GM13976 (cell line): Measurements from ENCODE around the gene PLGRKT.

Experiments used
- DNase-seq: peaks from one replicate; pipeline ENCODE4 v3.0.0; 2012; ENCODE audit warnings: low spot score
- in situ Hi-C: fragments of 300-500 bp; cut with MboI; formaldehyde crosslinking; loops from one replicate; pipeline ENCODE4 v1.12.0; 2022; ENCODE audit warnings: low sequenced_read_pairs, mixed read lengths, inconsistent platforms; ENCODE audit not compliant: unreplicated experiment
- TF ChIP-seq, protein P1 (sequence below): IDR thresholded peaks from 2 replicates; pipeline ENCODE4 v1.5.1; 2012; ENCODE audit warnings: borderline replicate concordance, mild to moderate bottlenecking; ENCODE audit not compliant: insufficient read depth; ENCODE audit errors: extremely low read depth, missing control alignments, control extremely low read depth

The PLGRKT gene

GRCh38 chr9:5382479-5382878 lies 55.2 kb downstream of the PLGRKT start:
- TF ChIP-seq, protein P1, sequence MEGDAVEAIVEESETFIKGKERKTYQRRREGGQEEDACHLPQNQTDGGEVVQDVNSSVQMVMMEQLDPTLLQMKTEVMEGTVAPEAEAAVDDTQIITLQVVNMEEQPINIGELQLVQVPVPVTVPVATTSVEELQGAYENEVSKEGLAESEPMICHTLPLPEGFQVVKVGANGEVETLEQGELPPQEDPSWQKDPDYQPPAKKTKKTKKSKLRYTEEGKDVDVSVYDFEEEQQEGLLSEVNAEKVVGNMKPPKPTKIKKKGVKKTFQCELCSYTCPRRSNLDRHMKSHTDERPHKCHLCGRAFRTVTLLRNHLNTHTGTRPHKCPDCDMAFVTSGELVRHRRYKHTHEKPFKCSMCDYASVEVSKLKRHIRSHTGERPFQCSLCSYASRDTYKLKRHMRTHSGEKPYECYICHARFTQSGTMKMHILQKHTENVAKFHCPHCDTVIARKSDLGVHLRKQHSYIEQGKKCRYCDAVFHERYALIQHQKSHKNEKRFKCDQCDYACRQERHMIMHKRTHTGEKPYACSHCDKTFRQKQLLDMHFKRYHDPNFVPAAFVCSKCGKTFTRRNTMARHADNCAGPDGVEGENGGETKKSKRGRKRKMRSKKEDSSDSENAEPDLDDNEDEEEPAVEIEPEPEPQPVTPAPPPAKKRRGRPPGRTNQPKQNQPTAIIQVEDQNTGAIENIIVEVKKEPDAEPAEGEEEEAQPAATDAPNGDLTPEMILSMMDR, result no peak
- DNase-seq, result no peak
- in situ Hi-C loops, result no loop called here

DNA sequence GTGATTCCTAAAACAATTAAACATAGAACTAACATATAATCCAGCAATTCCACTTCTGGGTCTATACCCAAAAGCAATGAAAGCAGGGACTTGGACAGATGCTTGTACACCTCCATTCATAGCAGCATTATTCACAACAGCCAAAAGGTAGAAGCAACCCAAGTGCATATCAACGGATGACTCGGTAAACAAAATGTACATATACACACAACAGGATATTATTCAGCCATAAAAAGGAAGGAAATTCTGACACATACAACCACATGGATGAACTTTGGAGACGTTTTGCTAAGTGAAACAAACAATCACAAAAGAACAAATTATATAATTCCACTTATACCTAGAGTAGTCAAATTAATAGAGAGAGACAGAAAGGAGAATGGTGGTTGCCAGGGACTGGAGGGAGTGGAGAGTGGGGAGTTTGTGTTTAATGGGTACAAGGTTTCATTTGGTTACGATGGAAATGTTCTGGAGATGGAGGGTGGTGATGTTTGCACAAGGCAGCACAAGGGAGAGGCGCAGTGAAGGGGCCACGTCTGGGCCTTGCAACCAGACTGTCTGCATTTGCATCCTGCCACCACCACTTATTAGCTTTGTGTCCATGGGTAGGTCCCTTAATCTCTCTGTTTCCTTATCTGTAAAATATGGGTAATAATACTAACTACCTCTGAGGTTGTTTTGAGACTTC lies 61.8 kb downstream of the PLGRKT start:
- in situ Hi-C loops, result no loop called here
- TF ChIP-seq, protein P1, result no peak

DNA sequence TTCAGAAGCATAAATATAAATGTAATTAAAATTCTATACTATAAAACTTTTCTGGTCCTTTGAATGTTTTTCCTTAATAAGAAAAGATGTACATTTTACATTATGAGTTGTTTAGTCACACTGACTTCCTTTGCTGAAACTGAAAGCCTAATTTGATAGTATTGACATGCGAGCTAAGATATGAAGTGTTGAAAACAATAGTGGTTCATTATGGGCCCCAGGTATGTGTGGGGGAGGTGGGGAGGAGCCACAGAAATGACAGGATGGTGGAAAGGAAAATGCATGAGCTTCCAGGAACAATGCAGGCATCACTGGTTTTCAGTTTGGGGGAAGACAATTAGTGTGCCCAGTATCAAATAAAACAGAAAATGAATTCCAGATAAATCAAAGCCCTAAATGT lies 62.6 kb downstream of the PLGRKT start:
- DNase-seq, result peak; percentile 27
- TF ChIP-seq, protein P1, result no peak
- in situ Hi-C loops, result no loop called here

More for the DNA sequence above, 61.8 kb downstream of the PLGRKT start:
- DNase-seq, result no peak

- no peak for DNase-seq
- in situ Hi-C loops, result no loop called here
- TF ChIP-seq, protein P1, result no peak
These were observed 73.3 kb downstream of the PLGRKT start for GRCh38 chr9:5364294-5365024.

GRCh38 chr9:5361326-5362010 lies 76.3 kb downstream of the PLGRKT start:
- in situ Hi-C loops, result no loop called here
- DNase-seq, result no peak
- TF ChIP-seq, protein P1, result no peak

- TF ChIP-seq, protein P1, result no peak
- in situ Hi-C loops, result no loop called here
- no peak for DNase-seq
These were observed 77.4 kb downstream of the PLGRKT start for GRCh38 chr9:5360341-5360740.
